22Rv1 (cell line): ENCODE measurements around the gene PDCD7.

Experiments used
- H3K27ac ChIP-seq: fragments of 450-650 bp; 2 replicates; pipeline ENCODE4 v1.5.1; 2017
- ZFX ChIP-seq: fragments of 450-650 bp; IDR thresholded peaks from 2 replicates; pipeline ENCODE4 v1.6.1; 2017; ENCODE audit warnings: antibody characterized with exemption, borderline replicate concordance
- TF ChIP-seq, protein P1 (sequence below): fragments of 450-650 bp; IDR thresholded peaks from 2 replicates; pipeline ENCODE4 v1.5.1; 2017; ENCODE audit warnings: mild to moderate bottlenecking

Gene PDCD7

DNA sequence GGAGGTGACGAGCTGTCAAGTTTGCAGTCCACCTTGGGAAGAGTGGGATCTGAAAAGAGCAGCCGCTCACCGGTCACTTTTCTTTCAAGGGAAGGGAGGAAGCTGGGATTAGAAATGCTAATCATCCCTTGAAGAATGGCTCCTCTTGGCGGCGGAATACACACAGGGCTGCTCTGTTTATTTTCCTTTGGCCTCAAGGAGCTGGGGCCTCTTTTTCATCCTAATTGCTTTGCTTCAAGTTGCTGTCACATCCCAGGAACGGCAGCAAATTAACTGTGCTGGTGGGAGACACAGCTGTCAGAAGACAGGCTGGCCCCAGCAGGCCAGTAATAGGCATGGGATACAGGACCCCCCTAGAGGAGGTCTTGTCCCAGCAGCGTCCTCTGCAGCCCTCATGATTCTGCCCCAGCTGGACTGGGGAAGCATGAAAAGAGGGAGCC lies 50.3 kb downstream of the PDCD7 start:
- TF ChIP-seq, protein P1, sequence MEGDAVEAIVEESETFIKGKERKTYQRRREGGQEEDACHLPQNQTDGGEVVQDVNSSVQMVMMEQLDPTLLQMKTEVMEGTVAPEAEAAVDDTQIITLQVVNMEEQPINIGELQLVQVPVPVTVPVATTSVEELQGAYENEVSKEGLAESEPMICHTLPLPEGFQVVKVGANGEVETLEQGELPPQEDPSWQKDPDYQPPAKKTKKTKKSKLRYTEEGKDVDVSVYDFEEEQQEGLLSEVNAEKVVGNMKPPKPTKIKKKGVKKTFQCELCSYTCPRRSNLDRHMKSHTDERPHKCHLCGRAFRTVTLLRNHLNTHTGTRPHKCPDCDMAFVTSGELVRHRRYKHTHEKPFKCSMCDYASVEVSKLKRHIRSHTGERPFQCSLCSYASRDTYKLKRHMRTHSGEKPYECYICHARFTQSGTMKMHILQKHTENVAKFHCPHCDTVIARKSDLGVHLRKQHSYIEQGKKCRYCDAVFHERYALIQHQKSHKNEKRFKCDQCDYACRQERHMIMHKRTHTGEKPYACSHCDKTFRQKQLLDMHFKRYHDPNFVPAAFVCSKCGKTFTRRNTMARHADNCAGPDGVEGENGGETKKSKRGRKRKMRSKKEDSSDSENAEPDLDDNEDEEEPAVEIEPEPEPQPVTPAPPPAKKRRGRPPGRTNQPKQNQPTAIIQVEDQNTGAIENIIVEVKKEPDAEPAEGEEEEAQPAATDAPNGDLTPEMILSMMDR = no peak
- no peak for TF ChIP-seq ZFX
- H3K27ac ChIP-seq = no peak overlapping the region

DNA sequence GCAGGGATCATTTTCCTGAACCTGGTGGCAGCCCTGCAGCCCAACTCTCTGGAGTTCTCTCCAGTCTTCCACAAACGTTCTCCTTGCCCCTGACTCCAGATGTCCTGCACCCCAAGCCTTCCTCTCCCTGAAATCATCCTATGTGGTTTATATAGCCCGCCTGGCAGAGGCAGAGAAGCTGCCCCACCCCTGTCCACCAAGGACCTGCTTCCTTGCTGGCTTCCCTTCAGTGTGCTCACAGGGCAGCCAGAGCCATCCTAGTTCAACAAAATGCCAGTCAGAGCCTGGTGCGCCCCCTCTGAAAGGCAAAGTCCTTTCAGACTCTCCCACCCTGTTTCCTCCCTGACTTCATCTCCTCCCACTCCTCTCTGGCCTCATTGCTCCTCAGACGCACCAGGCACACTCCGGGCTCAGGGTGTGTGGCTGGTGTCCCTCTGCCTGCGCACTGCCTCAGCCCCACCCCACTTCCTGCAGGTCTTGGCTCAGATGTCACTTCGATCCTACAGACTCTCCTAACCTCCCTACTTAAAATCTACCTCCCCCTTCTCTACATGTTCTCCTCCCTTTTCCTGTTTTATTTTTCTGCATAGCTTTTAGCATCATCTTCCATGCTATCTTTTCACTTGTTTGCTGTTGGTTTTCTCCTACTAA lies 51.2 kb downstream of the PDCD7 start:
- no peak overlapping the region for H3K27ac ChIP-seq
- TF ChIP-seq, protein P1 = no peak
- TF ChIP-seq ZFX = no peak

DNA sequence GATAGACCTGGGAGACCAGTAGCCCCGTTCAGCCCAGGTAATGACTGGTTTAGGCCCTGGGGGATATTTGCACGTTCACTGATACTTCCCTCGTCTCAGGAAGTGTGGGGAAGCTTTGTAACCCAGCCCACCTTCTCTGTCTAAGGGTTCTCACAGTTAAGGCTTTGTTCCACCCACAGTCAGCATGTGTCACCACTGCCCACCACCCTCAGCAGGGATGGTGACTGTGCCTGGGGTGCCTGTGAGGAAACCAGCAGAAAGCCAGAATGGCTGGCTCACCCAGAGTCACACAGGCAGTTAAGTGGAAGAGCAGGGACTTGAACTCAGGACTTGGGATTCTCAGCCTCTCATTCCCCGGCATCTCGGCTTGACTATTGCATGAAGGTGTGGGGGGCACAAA lies 51.9 kb downstream of the PDCD7 start:
- TF ChIP-seq, protein P1 = no peak
- TF ChIP-seq ZFX = no peak
- no peak overlapping the region for H3K27ac ChIP-seq

DNA sequence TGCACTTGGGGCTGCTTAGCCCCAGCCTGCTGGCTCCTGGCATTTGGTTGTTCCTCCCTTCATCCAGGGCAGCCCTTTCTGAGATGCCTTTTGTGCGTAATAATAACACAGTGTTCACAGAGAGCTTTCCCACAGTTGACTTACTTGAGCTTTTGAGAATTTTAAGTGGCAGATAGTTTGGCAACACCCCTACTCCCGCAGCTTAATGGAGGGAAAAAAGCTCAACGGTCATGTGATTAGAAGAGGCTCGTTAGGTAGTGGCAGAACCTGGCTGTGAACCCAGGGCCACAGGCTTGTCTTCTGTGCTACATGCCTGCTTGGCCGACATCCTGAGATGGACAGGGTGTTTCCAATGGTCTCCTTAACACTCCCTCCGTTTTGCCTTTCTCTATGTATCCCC lies 52.3 kb downstream of the PDCD7 start:
- no peak overlapping the region for H3K27ac ChIP-seq

DNA sequence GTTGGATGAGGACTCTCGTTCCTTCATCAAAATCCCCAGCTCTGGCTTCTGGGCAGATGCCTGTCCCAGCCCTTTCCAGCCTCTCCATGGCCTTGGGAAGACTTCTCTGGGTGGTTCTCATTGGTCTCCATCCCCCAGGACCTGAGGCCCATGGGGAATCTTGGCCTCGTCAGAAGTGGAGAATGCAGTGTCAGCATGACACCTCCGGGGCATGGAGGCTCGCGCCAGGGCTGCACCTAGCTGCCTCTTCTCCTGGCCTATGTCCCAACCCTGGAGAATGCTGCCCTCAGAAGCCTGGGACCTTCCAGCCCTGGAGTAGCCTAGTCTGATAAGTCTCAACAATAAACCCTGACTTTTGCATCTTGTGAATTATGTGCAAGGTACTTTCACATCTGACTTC lies 54.0 kb downstream of the PDCD7 start:
- no peak for TF ChIP-seq ZFX
- TF ChIP-seq, protein P1 = no peak
- H3K27ac ChIP-seq = no peak overlapping the region

More for the DNA sequence above, 52.3 kb downstream of the PDCD7 start:
- TF ChIP-seq ZFX = no peak
- TF ChIP-seq, protein P1 = no peak

DNA sequence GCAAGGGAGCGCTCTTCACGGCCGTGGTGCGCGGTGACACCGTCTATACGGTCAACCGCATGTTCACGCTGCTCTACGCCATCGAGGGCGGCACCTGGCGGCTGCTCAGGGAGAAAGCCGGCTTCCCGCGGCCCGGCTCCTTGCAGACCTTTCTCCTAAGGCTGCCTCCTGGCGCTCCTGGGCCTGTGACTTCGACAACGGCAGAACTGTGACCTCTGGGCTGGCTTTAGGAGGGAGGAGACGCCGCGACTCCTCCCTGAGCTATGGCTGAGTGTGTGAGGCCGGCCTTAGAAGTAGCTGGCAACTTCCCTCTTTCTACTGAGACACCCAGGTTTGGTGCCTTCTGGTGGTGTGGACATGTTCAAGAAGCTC lies 55.6 kb downstream of the PDCD7 start:
- TF ChIP-seq ZFX = no peak
- TF ChIP-seq, protein P1 = peak; percentile 76
- H3K27ac ChIP-seq = no peak overlapping the region

DNA sequence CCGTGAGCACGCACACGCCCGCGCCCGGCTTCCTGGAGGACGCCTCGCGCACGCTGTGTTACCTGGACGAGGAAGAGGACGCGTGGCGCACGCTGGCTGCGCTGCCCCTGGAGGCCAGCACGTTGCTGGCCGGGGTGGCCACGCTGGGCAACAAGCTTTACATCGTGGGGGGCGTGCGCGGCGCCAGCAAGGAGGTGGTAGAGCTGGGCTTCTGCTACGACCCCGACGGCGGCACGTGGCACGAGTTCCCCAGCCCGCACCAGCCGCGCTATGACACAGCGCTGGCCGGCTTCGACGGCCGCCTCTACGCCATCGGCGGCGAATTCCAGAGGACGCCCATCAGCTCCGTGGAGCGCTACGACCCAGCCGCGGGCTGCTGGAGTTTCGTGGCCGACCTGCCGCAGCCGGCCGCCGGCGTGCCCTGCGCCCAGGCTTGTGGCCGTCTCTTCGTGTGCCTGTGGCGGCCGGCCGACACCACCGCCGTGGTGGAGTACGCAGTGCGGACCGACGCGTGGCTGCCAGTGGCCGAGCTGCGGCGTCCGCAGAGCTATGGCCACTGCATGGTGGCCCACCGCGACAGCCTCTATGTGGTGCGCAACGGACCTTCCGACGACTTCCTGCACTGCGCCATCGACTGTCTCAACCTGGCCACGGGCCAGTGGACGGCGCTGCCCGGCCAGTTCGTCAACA lies 56.2 kb downstream of the PDCD7 start:
- no peak overlapping the region for H3K27ac ChIP-seq
- TF ChIP-seq, protein P1 = no peak
- no peak for TF ChIP-seq ZFX
